ENCODE results near the gene SEMA3G.

SEMA3G gene

GRCh38 chr3:52479037-52479876, 34.4 kb upstream of the SEMA3G start:
- DNase-seq: no peak

- no peak for DNase-seq
These were observed 32.8 kb upstream of the SEMA3G start for GRCh38 chr3:52477796-52478095.

GRCh38 chr3:52477076-52477795, 32.3 kb upstream of the SEMA3G start:
- no peak for DNase-seq

GRCh38 chr3:52473026-52473425, 28.1 kb upstream of the SEMA3G start:
- no peak for DNase-seq

GRCh38 chr3:52472239-52473000, 27.5 kb upstream of the SEMA3G start:
- no peak for DNase-seq

GRCh38 chr3:52471371-52472238, 26.7 kb upstream of the SEMA3G start:
- DNase-seq: peak; percentile 45

GRCh38 chr3:52470920-52471319, 26.0 kb upstream of the SEMA3G start:
- no peak for DNase-seq

GRCh38 chr3:52469001-52469400, 24.1 kb upstream of the SEMA3G start:
- DNase-seq: no peak

GRCh38 chr3:52468336-52468735, 23.4 kb upstream of the SEMA3G start:
- DNase-seq: no peak

- no peak for DNase-seq
These were observed 18.5 kb upstream of the SEMA3G start for GRCh38 chr3:52463416-52463815.

- DNase-seq: no peak
These were observed 17.0 kb upstream of the SEMA3G start for GRCh38 chr3:52461874-52462273.

GRCh38 chr3:52458770-52459545, 14.1 kb upstream of the SEMA3G start:
- no peak for DNase-seq

- no peak for DNase-seq
These were observed 13.3 kb upstream of the SEMA3G start for GRCh38 chr3:52458031-52458760.

GRCh38 chr3:52456800-52457183, 11.9 kb upstream of the SEMA3G start:
- DNase-seq: no peak

- no peak for DNase-seq
These were observed 11.4 kb upstream of the SEMA3G start for GRCh38 chr3:52456169-52456799.

- DNase-seq: peak; percentile 73
These were observed 10.6 kb upstream of the SEMA3G start, which contains the start of gene NISCH for GRCh38 chr3:52455283-52456168. TSS of gene NISCH (plus strand) at chr3:52455604. CDS start at chr3:52455642, 38 bp downstream.

GRCh38 chr3:52454938-52455282, 10.0 kb upstream of the SEMA3G start:
- DNase-seq: no peak

GRCh38 chr3:52454250-52454937, 9.5 kb upstream of the SEMA3G start:
- DNase-seq: no peak
